Esophagus muscularis mucosa (tissue), 4 donors: ENCODE results near the gene SCARF2.

Source experiments
- CTCF ChIP-seq, 3 experiments: fragments of 200-600 bp in 2 of 3; fragments of 450-650 bp in 1 of 3; sonication (generic) in 2 of 3; IDR thresholded peaks; one replicate each; pipeline ENCODE4 v1.5.1; 2017 to 2019; ENCODE audit warnings: antibody characterized with exemption in 3 of 3, mild to moderate bottlenecking in 2 of 3, moderate library complexity in 1 of 3
- EP300 ChIP-seq: sonication (generic); formaldehyde crosslinking; IDR thresholded peaks from one replicate; pipeline ENCODE4 v1.6.1; 2017; ENCODE audit warnings: antibody characterized with exemption
- POLR2A ChIP-seq: fragments of 450-650 bp; IDR thresholded peaks from one replicate; pipeline ENCODE4 v1.6.1; 2017; ENCODE audit warnings: antibody characterized with exemption, moderate library complexity, mild to moderate bottlenecking, low read depth
- POLR2AphosphoS5 ChIP-seq, 2 donors: sonication (generic); formaldehyde crosslinking; IDR thresholded peaks; one replicate each; pipeline ENCODE4 v1.6.1; 2017; ENCODE audit warnings: antibody characterized with exemption in 2 of 2

GRCh38 chr22:20386336-20386735 is 51.3 kb downstream of the SCARF2 start:
- no peak for TF ChIP-seq POLR2A
- TF ChIP-seq CTCF (IDR thresholded peaks at IDR 0.05) = no peak
- no peak for TF ChIP-seq POLR2AphosphoS5 (IDR thresholded peaks at IDR 0.05)
- TF ChIP-seq EP300 = no peak
